HCEC 1CT (cell line): ENCODE results near the gene SIDT2.

Source experiments
- DNase-seq: peaks from one replicate; pipeline ENCODE4 v3.0.0-alpha.2; 2017

SIDT2 gene

DNA sequence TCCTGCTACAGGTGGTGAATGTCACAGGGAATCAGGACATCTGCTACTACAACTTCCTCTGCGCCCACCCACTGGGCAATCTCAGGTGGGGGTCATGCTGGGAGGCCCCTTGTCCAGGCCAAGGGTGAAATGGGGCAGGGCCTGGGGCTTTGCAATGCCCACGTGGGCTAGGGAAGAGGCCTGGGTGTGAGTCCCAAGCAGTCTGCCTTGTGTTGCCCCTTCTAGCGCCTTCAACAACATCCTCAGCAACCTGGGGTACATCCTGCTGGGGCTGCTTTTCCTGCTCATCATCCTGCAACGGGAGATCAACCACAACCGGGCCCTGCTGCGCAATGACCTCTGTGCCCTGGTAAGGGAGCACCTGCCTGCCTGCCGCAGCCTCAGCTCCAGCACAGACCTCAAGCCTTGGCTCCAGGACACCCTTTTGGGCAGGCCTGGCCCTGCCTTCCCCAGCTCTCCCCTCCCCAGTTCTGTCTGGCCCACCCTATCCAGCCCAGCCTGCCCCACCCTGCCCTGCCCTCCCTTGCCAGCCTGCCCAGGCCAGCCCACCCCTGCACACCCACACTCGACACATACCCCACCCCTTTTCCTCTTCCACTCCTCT is 11.5 kb downstream of the SIDT2 start:
- no peak for DNase-seq

DNA sequence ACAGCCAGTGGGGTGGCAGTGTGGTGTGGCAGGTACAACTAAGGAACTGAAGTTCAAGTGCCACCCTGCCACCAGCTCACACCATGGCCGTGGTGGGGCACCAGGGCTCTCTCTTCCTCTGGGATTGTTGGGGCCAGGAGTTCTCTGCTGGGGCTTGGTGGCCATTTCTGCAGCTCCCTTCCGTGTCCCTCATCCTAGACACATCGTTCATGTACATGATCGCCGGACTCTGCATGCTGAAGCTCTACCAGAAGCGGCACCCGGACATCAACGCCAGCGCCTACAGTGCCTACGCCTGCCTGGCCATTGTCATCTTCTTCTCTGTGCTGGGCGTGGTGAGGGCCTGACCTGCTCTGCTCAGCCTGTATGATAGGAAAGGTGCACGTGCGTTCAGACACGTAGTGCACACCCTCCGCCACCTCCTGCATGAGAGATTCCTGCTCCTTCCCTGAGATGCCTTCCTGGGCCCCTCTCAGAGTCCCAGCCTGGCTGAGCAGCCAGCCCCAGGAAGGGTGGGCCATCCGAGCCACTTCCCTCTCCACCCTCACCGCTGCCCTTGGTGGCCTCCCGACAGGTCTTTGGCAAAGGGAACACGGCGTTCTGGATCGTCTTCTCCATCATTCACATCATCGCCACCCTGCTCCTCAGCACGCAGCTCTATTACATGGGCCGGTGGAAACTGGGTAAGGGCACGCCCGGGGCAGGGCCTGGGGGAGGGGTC is 13.3 kb downstream of the SIDT2 start:
- DNase-seq: no peak

DNA sequence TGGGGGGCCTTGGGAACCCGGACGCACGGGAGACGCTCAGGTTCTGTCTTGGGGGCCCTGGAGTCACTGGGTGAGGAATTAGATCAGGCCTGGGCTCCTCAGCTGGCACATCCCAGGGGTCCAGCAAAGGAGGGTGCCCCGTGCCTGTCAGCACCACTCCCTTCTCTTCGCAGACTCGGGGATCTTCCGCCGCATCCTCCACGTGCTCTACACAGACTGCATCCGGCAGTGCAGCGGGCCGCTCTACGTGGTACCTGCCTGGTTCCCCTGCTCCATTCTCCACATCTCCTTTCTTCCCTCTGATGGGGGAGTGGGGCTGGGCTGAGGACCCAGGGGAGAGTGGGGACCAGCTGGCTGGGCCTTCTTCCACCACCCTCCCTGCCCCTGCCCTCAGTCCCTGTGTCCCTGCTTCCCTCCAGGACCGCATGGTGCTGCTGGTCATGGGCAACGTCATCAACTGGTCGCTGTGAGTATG is 13.9 kb downstream of the SIDT2 start:
- no peak for DNase-seq

DNA sequence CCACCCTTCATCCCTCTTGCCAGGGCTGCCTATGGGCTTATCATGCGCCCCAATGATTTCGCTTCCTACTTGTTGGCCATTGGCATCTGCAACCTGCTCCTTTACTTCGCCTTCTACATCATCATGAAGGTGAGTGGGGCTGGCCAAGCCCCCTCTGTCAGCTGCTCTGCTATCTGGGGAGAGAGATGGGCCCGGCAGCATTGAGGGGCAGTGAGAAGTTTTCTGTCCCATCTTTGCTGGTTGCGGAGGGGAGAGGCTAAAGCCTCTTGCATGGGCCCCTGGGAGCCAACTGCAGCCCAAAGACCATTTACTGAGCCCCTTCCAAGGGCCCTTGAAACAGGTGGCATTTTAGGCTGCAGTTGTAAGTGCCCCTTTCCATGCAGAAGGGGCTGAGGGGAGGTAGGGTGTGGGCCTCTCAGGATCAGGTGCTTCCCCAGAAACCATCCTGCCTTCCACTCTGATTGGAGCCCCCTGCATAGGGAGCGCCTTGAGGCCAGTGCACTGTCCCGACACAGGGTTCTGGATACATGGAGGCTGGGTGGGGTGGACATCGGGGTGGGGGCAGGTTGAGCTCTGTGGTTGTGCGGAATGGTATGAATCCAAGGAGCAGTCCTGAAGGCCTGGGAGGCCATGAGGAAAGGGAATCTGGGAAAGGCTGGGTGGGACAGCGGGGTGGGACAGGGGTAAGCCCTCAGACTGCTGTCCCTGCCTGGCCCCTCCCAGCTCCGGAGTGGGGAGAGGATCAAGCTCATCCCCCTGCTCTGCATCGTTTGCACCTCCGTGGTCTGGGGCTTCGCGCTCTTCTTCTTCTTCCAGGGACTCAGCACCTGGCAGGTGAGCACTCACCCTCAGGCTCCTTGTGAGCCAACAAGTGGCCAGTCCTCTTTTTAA is 14.8 kb downstream of the SIDT2 start:
- no peak for DNase-seq

DNA sequence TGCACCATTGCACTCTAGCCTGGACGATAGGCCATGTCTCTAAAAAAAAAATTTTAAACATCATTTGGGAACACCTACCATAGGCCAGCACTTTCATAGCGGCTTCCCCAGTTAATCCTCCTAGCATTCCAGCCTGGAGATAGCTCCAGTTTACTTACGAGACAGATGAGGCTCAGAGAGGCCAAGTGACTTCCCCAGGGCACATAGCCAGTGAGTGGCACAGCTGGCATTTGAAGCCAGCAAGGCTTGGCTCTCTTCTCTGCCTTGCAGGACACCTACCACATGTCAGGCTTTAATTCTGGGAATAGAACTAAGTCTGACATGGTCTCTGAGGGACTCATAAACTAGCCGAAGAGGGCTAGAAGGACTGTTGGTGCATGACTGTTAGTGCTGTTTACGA is 15.7 kb downstream of the SIDT2 start:
- no peak for DNase-seq

DNA sequence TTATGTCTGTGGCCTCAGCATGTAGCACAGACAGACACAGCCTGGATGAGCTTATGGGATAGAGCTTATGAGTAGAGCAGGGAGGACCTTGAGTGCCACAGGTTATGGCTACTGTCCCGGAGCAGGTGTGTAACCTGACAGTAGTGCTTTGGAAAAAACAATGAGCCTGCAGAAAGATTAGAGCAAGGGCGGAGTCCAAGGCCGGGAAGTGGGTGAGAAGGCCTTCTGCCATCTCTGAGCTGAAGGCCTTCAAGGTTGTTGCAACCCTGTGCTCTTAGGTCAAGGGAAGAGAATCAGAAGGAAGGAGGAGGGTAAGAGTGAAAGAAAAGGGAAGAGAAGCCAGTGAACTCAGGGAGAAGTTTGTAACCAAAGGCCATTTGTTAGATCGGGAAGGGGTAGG is 16.7 kb downstream of the SIDT2 start:
- no peak for DNase-seq

DNA sequence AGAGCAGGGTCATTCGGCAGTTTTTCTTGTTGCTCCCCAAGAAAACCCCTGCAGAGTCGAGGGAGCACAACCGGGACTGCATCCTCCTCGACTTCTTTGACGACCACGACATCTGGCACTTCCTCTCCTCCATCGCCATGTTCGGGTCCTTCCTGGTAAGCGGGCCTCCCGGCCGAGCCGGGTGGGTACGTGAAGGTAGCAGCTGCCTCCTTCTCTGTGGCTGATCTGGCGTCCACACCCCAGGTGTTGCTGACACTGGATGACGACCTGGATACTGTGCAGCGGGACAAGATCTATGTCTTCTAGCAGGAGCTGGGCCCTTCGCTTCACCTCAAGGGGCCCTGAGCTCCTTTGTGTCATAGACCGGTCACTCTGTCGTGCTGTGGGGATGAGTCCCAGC is 17.2 kb downstream of the SIDT2 start:
- no peak for DNase-seq

DNA sequence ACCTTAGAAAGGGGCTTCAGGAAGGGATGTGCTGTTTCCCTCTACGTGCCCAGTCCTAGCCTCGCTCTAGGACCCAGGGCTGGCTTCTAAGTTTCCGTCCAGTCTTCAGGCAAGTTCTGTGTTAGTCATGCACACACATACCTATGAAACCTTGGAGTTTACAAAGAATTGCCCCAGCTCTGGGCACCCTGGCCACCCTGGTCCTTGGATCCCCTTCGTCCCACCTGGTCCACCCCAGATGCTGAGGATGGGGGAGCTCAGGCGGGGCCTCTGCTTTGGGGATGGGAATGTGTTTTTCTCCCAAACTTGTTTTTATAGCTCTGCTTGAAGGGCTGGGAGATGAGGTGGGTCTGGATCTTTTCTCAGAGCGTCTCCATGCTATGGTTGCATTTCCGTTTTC is 18.5 kb downstream of the SIDT2 start:
- DNase-seq: no peak

DNA sequence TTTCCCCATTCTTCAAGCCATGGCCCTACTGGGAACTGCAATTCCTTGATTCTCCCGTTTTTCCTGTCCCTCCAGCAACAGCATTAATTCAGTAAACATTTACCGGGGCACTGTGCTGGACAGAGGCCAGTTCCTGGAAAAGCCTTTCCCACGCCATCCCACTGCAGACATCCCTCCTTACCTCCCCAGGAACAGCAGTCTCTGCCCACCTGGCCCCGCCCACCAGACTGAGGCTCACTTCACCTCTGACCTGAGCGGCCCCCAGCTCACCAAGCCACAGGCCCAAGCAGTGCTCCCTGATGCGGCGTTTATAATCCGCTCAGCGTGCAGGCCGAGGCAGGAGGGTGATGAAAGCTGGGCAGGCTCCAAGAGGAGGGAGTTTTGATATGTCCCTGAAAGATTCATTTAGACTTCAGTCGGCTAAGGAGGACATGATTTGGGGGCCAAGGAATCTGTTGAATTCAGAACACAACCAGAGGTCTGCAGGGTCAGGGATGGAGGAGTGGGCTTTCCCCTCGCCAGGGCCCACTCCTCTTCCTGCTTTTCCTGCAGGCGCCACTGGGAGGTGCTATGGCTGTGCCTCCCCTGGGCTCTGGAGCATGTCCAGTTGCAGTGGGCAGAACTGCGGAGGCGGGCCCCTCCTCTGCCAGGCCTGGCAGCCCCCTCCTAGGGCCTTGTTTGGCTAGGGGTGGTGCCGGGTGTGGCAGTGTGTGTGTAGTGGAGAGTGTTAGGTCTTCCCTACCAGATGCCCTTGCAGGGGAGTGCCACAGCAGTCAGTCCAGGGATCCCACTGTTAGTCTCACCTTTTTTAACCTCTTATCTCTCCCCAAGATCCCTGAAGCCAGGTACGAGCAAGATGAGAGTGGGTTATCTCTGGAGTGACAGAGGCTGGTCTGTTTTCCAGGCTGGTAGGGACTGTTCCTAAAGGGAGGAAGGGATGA is 19.2 kb downstream of the SIDT2 start:
- DNase-seq: no peak

DNA sequence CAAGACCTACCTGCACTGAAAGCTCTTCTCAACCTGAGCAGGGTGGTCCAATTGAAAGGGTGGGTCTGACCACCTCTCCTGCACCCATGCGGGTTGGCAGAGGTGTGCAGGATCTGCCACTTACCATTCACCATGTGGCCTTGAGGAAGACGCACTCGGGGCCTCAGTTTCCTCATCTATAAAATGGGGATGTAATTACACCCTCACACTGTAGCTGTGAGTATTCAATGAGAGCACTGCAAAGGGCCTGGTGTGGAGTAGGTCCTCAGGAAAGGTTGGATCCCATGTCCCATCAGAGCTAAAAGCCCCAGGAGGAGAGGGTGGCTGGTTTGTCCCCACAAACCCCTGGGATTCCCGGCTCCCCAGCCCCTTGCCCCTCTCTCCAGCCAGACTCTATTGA is 20.1 kb downstream of the SIDT2 start:
- DNase-seq: no peak

DNA sequence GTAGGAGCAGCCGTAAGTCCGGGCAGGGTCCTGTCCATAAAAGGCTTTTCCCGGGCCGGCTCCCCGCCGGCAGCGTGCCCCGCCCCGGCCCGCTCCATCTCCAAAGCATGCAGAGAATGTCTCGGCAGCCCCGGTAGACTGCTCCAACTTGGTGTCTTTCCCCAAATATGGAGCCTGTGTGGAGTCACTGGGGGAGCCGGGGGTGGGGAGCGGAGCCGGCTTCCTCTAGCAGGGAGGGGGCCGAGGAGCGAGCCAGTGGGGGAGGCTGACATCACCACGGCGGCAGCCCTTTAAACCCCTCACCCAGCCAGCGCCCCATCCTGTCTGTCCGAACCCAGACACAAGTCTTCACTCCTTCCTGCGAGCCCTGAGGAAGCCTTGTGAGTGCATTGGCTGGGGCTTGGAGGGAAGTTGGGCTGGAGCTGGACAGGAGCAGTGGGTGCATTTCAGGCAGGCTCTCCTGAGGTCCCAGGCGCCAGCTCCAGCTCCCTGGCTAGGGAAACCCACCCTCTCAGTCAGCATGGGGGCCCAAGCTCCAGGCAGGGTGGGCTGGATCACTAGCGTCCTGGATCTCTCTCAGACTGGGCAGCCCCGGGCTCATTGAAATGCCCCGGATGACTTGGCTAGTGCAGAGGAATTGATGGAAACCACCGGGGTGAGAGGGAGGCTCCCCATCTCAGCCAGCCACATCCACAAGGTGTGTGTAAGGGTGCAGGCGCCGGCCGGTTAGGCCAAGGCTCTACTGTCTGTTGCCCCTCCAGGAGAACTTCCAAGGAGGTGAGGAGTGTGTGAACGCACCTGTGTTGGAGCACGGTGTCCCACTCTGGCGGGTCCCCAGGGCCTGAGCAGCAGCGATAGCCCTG is 20.7 kb downstream of the SIDT2 start, which contains the start of gene TAGLN:
TAGLN (plus strand) TSS at position 318 of the 863 bp plus-strand sequence. CDS start 3,644 bp downstream, outside the sequence.
- peak; percentile 93 for DNase-seq

DNA sequence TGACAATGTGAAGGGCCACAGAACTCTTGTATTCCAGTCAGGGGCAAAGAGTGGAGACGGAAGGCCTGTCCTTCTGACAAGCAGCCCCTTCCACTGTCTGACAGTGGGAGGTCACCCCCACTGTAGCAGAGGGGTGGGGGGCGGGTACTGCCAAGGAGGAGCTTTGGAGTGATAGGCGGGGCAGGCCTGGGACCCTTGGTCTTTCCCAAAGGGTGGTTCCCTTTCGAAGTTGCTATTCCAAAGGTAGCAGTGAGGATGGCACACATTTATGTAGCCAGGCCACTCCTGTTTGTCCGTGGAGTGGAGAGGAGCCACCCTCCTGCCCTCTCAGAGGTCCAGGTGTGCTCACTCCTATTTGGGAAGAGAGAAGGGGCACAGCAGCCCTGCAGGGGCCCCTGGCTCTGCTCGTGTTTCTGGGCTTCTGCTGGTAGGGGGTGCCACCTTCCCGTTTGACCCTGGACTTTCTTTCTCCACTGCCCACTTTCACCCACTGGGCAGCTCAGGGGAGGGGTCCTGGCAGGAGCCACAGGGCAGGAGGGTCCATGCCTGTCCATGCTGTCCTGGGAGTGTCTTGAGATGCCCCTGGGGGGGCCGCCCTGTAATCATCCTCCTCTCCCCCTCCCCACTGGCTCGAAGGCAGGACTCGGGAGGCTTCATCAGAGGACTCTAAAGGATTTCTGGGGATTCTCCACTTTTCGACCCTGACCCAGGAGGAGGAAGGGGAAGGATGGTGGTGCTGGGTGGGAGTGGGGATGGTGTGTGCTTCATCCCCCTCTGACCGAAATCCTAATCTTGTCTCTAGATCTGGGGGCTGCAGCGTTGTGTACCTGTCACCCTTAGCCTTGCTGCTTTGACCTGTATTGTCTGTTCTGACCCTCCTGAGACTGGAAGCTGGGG is 21.6 kb downstream of the SIDT2 start:
- DNase-seq: no peak

DNA sequence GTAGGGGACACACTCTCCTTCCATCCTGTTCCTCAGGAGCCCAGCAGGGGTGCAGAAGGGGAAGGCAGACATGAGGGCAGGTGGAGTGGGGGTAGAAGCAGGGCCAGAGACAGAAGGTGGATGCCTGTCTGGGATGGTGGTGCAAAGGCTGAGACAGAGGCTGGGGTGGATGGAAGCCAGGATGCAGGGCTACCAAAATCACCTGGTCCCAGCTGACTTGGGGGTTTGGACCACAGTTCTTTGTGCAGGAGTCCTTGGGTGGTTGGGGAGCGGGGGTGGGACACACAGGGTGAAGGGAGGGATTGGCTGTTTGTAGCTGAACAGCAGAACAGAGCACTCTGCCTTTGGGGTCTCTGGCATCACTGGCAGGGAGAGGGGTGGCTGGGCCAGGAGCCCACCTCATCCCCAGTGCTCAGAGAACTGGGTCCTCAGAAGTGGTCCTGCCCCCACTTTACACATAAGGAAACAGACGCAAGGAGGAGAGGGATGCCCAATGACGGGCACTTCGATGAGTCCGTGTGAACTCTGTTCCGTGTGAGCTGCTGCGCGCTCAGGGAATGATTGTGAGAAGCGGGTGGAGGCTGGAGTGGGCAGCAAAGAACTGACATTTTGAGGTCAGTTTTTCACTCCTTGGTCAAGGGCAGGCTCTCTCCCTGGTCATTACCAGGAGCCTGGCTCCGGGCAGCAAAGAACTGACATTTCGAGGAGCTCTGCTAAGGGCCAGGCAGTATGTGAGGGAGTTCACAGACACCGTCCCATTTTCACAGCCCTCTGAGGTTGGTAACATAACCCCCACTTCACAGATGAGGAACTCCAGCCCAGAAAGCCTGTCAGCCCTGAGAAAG is 22.5 kb downstream of the SIDT2 start:
- DNase-seq: no peak

DNA sequence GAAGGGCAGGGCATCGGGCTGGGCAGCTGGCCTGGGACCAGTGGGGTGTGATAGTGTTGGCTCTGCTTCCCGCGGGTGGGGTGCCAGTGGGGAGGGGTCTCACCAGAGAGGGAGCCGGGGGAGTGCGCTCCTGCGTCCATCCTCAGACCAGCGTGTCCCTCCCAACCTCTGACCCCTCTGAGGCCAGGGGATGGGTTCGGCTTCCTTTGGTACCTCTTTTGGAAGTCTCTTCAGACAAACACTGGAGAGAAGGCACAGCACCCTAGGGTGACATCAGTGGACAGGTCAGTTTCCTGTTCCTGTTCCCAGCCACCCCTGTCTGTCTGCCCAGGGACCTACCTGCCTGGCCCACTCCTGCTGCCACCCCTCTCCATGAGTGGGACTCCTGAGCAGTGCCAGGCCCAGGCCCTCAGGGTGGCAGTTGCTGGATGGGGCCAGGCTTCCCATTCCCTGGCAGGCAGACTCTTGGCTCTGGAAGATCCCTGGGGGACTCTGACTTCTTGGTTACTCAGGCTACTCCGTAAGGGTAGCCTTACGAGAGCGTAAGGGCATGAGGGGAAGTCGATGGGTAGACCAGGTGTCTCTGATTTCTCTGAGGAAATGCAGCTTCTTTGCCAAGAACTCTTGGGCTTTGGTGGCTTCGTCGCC is 23.2 kb downstream of the SIDT2 start:
- DNase-seq: no peak

DNA sequence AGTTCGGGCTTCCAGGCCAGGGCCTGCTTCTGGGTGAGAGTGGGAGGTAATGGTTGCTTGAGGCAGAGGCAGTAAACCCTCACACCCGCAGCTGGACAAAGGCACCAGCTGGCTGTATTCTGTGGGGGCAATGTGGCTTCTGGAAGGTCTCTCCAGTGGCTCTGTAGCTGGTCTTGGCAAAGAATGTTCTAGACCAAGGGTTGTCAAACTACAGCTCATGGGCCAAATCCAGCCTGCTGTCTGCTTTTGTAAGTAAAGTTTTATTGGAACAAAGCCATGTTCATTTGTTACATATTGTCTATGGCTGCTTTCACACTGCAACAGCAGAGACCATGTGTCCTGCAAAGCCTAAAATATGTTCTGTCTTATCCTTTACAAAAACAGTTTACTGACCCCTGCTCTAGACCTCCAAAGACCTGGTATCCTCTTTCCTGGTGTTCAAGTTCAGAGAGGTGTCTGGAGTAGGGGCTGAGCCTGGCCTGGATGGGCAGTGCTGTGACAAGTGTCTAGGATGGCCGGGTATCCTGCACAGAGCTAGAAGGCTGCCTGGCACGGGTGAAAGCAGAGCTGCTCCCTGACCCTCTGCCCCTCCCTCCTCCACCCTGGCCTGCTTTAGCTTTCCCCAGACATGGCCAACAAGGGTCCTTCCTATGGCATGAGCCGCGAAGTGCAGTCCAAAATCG is 24.0 kb downstream of the SIDT2 start:
- DNase-seq: no peak

DNA sequence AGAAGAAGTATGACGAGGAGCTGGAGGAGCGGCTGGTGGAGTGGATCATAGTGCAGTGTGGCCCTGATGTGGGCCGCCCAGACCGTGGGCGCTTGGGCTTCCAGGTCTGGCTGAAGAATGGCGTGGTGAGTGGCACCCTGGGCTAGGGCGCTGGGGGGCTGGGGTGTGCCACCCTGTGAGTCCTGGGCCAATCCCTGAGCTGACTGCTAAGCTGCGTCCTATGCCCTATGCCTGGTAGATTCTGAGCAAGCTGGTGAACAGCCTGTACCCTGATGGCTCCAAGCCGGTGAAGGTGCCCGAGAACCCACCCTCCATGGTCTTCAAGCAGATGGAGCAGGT is 24.5 kb downstream of the SIDT2 start:
- no peak for DNase-seq

DNA sequence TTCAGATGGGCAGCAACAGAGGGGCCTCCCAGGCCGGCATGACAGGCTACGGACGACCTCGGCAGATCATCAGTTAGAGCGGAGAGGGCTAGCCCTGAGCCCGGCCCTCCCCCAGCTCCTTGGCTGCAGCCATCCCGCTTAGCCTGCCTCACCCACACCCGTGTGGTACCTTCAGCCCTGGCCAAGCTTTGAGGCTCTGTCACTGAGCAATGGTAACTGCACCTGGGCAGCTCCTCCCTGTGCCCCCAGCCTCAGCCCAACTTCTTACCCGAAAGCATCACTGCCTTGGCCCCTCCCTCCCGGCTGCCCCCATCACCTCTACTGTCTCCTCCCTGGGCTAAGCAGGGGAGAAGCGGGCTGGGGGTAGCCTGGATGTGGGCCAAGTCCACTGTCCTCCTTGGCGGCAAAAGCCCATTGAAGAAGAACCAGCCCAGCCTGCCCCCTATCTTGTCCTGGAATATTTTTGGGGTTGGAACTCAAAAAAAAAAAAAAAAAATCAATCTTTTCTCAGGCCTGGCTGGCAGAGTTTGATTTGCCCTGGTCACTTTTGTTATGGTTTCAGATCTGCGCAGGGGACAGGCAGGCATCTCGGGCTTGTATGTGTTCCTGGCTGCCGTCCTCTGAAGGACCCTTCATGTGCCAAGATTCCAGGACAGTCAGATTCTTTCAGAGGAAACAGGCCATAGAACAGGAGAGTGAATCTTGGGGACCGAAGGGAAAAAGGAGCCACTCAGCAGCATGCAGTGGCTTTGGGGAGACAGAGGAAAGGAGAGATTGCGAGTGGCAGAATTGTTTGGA is 25.9 kb downstream of the SIDT2 start:
- DNase-seq: no peak
